Measurements from ENCODE around the gene MAPK14. TPM values are rescaled to one million over a fixed set of nuclear protein-coding genes. Genes with fewer than 3 reads are reported as not detected.

MAPK14 gene
- total RNA-seq, 3 donors from 2014 or later (not counting 1 experiment from before 2014, with no cell fraction given) = 68.0 to 106 (median 84.5) TPM

- WGBS (ENCODE audit: insufficient coverage) = 55% methylated on average over 7 of the region's 7 CpGs
- DNase-seq (peak in 1 of 2 donors; percentile 77), ATAC-seq (peak; percentile 41 to 74 (median 62))
- Histone ChIP-seq H3K9me3 (ENCODE audit: control insufficient read depth, insufficient read depth, low read length) (no peaks in the 10 kb centered on the region), H3K36me3 (ENCODE audit: control insufficient read depth, insufficient read depth, low read length) (peaks cover 38% of the 10 kb centered on the region), H3K4me3 (ENCODE audit: low read length) (no peak overlapping the region), H3K27me3 (ENCODE audit: control insufficient read depth, insufficient read depth, low read length) (no peaks in the 10 kb centered on the region), H3K27ac (ENCODE audit: low read length) (peak overlapping the region; percentile 59), H3K4me1 (ENCODE audit: control insufficient read depth, insufficient read depth, low read length) (peaks cover 22% of the 10 kb centered on the region)
- H3K36me3 Mint-ChIP-seq = peaks cover 21% of the 10 kb centered on the region
- no peaks in the 10 kb centered on the region for H3K9me3 Mint-ChIP-seq
- intact Hi-C loops (cut with micrococcal nuclease) = no loop called here
- no peaks in the 10 kb centered on the region for H3K27me3 Mint-ChIP-seq (ENCODE audit: low read depth in 2 of 2)
- no peak for TF ChIP-seq CTCF (IDR thresholded peaks at IDR 0.05)
- H3K4me3 Mint-ChIP-seq = no peak overlapping the region
- peak overlapping the region; percentile 57 to 60 for H3K27ac Mint-ChIP-seq
- peaks cover 30 to 48% of the 10 kb centered on the region in 2 donors for H3K4me1 Mint-ChIP-seq
These were observed 81.5 kb downstream of the MAPK14 start for GRCh38 chr6:36109092-36109491.

GRCh38 chr6:36110050-36110449 is 82.4 kb downstream of the MAPK14 start:
- H3K36me3 Mint-ChIP-seq = peaks cover 21% of the 10 kb centered on the region
- H3K27ac Mint-ChIP-seq = peak overlapping the region; percentile 57 to 60
- intact Hi-C loops (cut with micrococcal nuclease) = no loop called here
- H3K36me3 ChIP-seq (ENCODE audit: control insufficient read depth, insufficient read depth, low read length) = peaks cover 35% of the 10 kb centered on the region
- H3K4me1 Mint-ChIP-seq = peaks cover 38 to 55% of the 10 kb centered on the region in 2 donors
- no peaks in the 10 kb centered on the region for H3K9me3 ChIP-seq (ENCODE audit: control insufficient read depth, insufficient read depth, low read length)
- H3K4me3 ChIP-seq (ENCODE audit: low read length) = no peak overlapping the region
- H3K27me3 ChIP-seq (ENCODE audit: control insufficient read depth, insufficient read depth, low read length) = no peaks in the 10 kb centered on the region
- 96% methylated on average over 3 of the region's 3 CpGs for WGBS (ENCODE audit: insufficient coverage)
- TF ChIP-seq CTCF (IDR thresholded peaks at IDR 0.05) = no peak
- DNase-seq (no peak), ATAC-seq (no peak)
- H3K9me3 Mint-ChIP-seq = no peaks in the 10 kb centered on the region
- H3K4me1 ChIP-seq (ENCODE audit: control insufficient read depth, insufficient read depth, low read length) = peaks cover 31% of the 10 kb centered on the region
- H3K4me3 Mint-ChIP-seq = no peak overlapping the region
- no peak overlapping the region for H3K27ac ChIP-seq (ENCODE audit: low read length)
- no peaks in the 10 kb centered on the region for H3K27me3 Mint-ChIP-seq (ENCODE audit: low read depth in 2 of 2)

- Histone ChIP-seq H3K9me3 (ENCODE audit: control insufficient read depth, insufficient read depth, low read length) (no peaks in the 10 kb centered on the region), H3K4me1 (ENCODE audit: control insufficient read depth, insufficient read depth, low read length) (peaks cover 38% of the 10 kb centered on the region), H3K27ac (ENCODE audit: low read length) (no peak overlapping the region), H3K36me3 (ENCODE audit: control insufficient read depth, insufficient read depth, low read length) (peaks cover 32% of the 10 kb centered on the region), H3K4me3 (ENCODE audit: low read length) (no peak overlapping the region), H3K27me3 (ENCODE audit: control insufficient read depth, insufficient read depth, low read length) (no peaks in the 10 kb centered on the region)
- Mint-ChIP-seq H3K9me3 (no peaks in the 10 kb centered on the region), H3K27me3 (ENCODE audit: low read depth in 2 of 2) (no peaks in the 10 kb centered on the region), H3K27ac (no peak overlapping the region), H3K4me3 (no peak overlapping the region), H3K4me1 (peaks cover 39 to 53% of the 10 kb centered on the region in 2 donors), H3K36me3 (peaks cover 15% of the 10 kb centered on the region)
- ATAC-seq (no peak), DNase-seq (no peak)
- intact Hi-C loops (cut with micrococcal nuclease) = no loop called here
- 89% methylated on average over 3 of the region's 4 CpGs for WGBS (ENCODE audit: insufficient coverage)
- TF ChIP-seq CTCF (IDR thresholded peaks at IDR 0.05) = no peak
These were observed 83.3 kb downstream of the MAPK14 start for GRCh38 chr6:36110863-36111262.

GRCh38 chr6:36111526-36111925 is 83.9 kb downstream of the MAPK14 start:
- no peak overlapping the region for H3K27ac Mint-ChIP-seq
- Histone ChIP-seq H3K36me3 (ENCODE audit: control insufficient read depth, insufficient read depth, low read length) (peaks cover 32% of the 10 kb centered on the region), H3K4me1 (ENCODE audit: control insufficient read depth, insufficient read depth, low read length) (peaks cover 44% of the 10 kb centered on the region), H3K4me3 (ENCODE audit: low read length) (no peak overlapping the region), H3K27me3 (ENCODE audit: control insufficient read depth, insufficient read depth, low read length) (no peaks in the 10 kb centered on the region), H3K27ac (ENCODE audit: low read length) (no peak overlapping the region), H3K9me3 (ENCODE audit: control insufficient read depth, insufficient read depth, low read length) (no peaks in the 10 kb centered on the region)
- intact Hi-C loops (cut with micrococcal nuclease) = no loop called here
- H3K9me3 Mint-ChIP-seq = no peaks in the 10 kb centered on the region
- H3K36me3 Mint-ChIP-seq = peaks cover 13% of the 10 kb centered on the region
- ATAC-seq (no peak), DNase-seq (no peak)
- peaks cover 44 to 56% of the 10 kb centered on the region in 2 donors for H3K4me1 Mint-ChIP-seq
- no peak overlapping the region for H3K4me3 Mint-ChIP-seq
- no peak for TF ChIP-seq CTCF (IDR thresholded peaks at IDR 0.05)
- no peaks in the 10 kb centered on the region for H3K27me3 Mint-ChIP-seq (ENCODE audit: low read depth in 2 of 2)
- 93% methylated on average over 6 of the region's 7 CpGs for WGBS (ENCODE audit: insufficient coverage)

All from natural killer cell (primary cell).